Keratinocyte (primary cell): ENCODE results near the gene CSMD2. TPM values are rescaled to one million over a fixed set of nuclear protein-coding genes. Genes with fewer than 3 reads are reported as not detected.

Experiments used
- DNase-seq: peaks from one replicate; pipeline ENCODE4 v3.0.0-alpha.2; 2011; ENCODE audit warnings: low read depth, missing footprints, low spot score
- FAIRE-seq: peaks from 2 replicates; lab custom pipeline; 2011; peaks lifted over from hg19 to GRCh38; lab: Jason Lieb, UNC
- H2AFZ ChIP-seq: 2 replicates; pipeline ENCODE4 v1.6.0; 2012; ENCODE audit warnings: low read length, control low read depth, inconsistent platforms; ENCODE audit not compliant: control insufficient read depth
- H3K27ac ChIP-seq: 2 replicates; pipeline ENCODE4 v1.5.1; 2011; ENCODE audit warnings: low read length; ENCODE audit not compliant: control insufficient read depth, insufficient read depth
- H3K27me3 ChIP-seq: 3 replicates; pipeline ENCODE4 v1.6.0; 2011; ENCODE audit warnings: low read length; ENCODE audit not compliant: control insufficient read depth, insufficient read depth; ENCODE audit errors: extremely low read depth
- H3K36me3 ChIP-seq, 2 experiments: 2 replicates in 1 of 2; 3 replicates in 1 of 2; pipeline ENCODE4 v1.5.1; 2011; ENCODE audit warnings: low read length in 2 of 2, mild to moderate bottlenecking in 1 of 2; ENCODE audit not compliant: control insufficient read depth in 2 of 2, insufficient read depth in 2 of 2; ENCODE audit errors: extremely low read depth in 1 of 2
- H3K4me1 ChIP-seq: 3 replicates; pipeline ENCODE4 v1.5.1; 2011; ENCODE audit warnings: low read length; ENCODE audit not compliant: control insufficient read depth, insufficient read depth; ENCODE audit errors: extremely low read depth
- H3K4me2 ChIP-seq: 3 replicates; pipeline ENCODE4 v1.6.0; 2011; ENCODE audit warnings: low read depth, low read length; ENCODE audit not compliant: control insufficient read depth, insufficient read depth; ENCODE audit errors: extremely low read depth
- H3K4me3 ChIP-seq, 3 experiments: fragments of 200-600 bp in 1 of 3; sonication (generic) in 1 of 3; 2 replicates in 2 of 3; 3 replicates in 1 of 3; pipeline ENCODE4 v1.5.1; 2011 to 2016; ENCODE audit warnings: low read length in 3 of 3, mild to moderate bottlenecking in 3 of 3, control low read depth in 2 of 3, inconsistent platforms in 1 of 3, low read depth in 1 of 3, mixed read lengths in 1 of 3, mixed run types in 1 of 3, moderate library complexity in 1 of 3; ENCODE audit not compliant: control insufficient read depth in 2 of 3, insufficient read depth in 2 of 3; ENCODE audit errors: extremely low read depth in 1 of 3
- H3K79me2 ChIP-seq: 2 replicates; pipeline ENCODE4 v1.6.0; 2012; ENCODE audit warnings: low read length; ENCODE audit not compliant: control insufficient read depth, insufficient read depth
- H3K9ac ChIP-seq: 3 replicates; pipeline ENCODE4 v1.6.0; 2011; ENCODE audit warnings: low read length; ENCODE audit not compliant: control insufficient read depth, insufficient read depth; ENCODE audit errors: extremely low read depth
- H3K9me1 ChIP-seq: 3 replicates; pipeline ENCODE4 v1.6.0; 2011; ENCODE audit warnings: low read length; ENCODE audit not compliant: control insufficient read depth, insufficient read depth; ENCODE audit errors: extremely low read depth
- H3K9me3 ChIP-seq: 2 replicates; pipeline ENCODE4 v1.5.1; 2012; ENCODE audit warnings: low read depth, low read length; ENCODE audit not compliant: control insufficient read depth
- H4K20me1 ChIP-seq: 3 replicates; pipeline ENCODE4 v1.6.0; 2011; ENCODE audit warnings: low read length; ENCODE audit not compliant: control insufficient read depth, insufficient read depth; ENCODE audit errors: extremely low read depth
- EZH2 ChIP-seq: IDR thresholded peaks from one replicate; pipeline ENCODE4 v1.6.1; 2012; ENCODE audit warnings: inconsistent platforms, mild to moderate bottlenecking, low read length, moderate library complexity
- dilution Hi-C: fragments of 300-500 bp; cut with MboI; formaldehyde crosslinking; loops from one replicate; pipeline ENCODE4 v1.7.0; 2020; ENCODE audit warnings: low sequenced_read_pairs; ENCODE audit not compliant: extremely low pct_ligation_motif_present
- polyA plus RNA-seq, 5 experiments: library from polyadenylated mRNA; depleted of rRNA in 3 of 5; stranded (reverse) in 3 of 5; stranded (forward) in 1 of 5; unstranded in 1 of 5; fragments of >200 nt; gene quantifications; 1 replicate in 1 of 5; 2 replicates in 3 of 5; 3 replicates in 1 of 5; pipeline versions ENCODE4 v1.2.1 to v1.2.3, GENCODE V29; 2011 to 2012; ENCODE audit warnings: missing spikeins in 2 of 5, low read depth in 1 of 5, low replicate concordance in 1 of 5
- TF ChIP-seq, protein P1 (sequence below), 3 experiments: IDR thresholded peaks in 1 of 3; conservative IDR thresholded peaks in 1 of 3; optimal IDR thresholded peaks in 1 of 3; 2 replicates in 2 of 3; 3 replicates in 1 of 3; pipeline versions ENCODE3 to v1.5.1; 2011; ENCODE audit warnings: low read length in 3 of 3, mild to moderate bottlenecking in 3 of 3, moderate library complexity in 2 of 3, control low read depth in 1 of 3, inconsistent platforms in 1 of 3; ENCODE audit not compliant: insufficient read depth in 2 of 3; ENCODE audit errors: extremely low read depth in 1 of 3

Gene CSMD2
- polyA plus RNA-seq, 1 donor (not counting 4 experiments of a cell fraction or from before 2014, with no cell fraction given): 2.0 TPM

DNA sequence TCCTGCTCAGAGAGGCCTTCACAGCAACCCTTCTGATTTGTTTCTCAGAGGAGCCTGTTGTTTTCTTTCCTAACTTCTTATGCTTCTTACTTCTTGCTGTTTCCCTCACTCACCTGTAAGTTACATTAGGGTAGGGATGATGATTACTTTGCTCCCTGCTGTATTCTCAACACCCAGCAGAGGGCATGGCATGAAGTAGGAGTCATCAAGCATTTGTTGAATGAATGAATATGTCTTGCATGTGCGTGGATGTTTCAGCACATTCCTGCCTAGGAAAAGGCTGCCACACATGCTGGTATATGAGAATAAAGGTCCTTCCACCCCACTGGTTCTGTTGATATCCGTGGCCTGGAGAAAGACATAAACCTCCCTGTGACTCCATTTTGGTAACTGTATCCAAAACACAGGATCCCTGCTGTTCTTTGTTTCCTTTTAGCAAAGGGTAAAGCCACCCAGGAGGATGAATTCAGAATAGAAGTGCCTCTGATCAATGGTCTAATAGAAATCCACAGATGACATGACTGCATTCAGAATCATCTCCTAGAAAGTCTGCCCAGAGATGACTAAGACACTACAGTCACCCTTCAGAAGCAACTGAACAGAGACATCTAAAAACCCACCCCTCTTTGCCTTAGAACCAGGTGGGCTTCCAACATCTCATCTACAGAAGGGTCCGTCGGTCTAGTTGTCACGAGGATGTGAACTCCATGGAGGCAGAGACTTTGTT is 523.8 kb downstream of the CSMD2 start:
- DNase-seq: no peak
- Histone ChIP-seq H3K79me2 (no peaks in the 10 kb centered on the region), H3K9me1 (no peaks in the 10 kb centered on the region), H3K9me3 (no peaks in the 10 kb centered on the region), H3K36me3 (no peaks in the 10 kb centered on the region), H3K4me2 (no peak overlapping the region), H3K4me3 (no peak overlapping the region), H3K27ac (no peak overlapping the region), H3K9ac (no peak overlapping the region), H2AFZ (no peak overlapping the region), H3K4me1 (no peaks in the 10 kb centered on the region), H4K20me1 (no peaks in the 10 kb centered on the region), H3K27me3 (no peaks in the 10 kb centered on the region)
- dilution Hi-C loops: no loop called here
- TF ChIP-seq, protein P1, sequence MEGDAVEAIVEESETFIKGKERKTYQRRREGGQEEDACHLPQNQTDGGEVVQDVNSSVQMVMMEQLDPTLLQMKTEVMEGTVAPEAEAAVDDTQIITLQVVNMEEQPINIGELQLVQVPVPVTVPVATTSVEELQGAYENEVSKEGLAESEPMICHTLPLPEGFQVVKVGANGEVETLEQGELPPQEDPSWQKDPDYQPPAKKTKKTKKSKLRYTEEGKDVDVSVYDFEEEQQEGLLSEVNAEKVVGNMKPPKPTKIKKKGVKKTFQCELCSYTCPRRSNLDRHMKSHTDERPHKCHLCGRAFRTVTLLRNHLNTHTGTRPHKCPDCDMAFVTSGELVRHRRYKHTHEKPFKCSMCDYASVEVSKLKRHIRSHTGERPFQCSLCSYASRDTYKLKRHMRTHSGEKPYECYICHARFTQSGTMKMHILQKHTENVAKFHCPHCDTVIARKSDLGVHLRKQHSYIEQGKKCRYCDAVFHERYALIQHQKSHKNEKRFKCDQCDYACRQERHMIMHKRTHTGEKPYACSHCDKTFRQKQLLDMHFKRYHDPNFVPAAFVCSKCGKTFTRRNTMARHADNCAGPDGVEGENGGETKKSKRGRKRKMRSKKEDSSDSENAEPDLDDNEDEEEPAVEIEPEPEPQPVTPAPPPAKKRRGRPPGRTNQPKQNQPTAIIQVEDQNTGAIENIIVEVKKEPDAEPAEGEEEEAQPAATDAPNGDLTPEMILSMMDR (optimal IDR thresholded peaks at IDR 0.05 in 1 of 3, IDR thresholded peaks at IDR 0.05 in 1 of 3, conservative IDR thresholded peaks at IDR 0.05 in 1 of 3; ENCODE audit: extremely low read depth in 1 of 3, insufficient read depth in 2 of 3, low read length in 3 of 3): peak; percentile 66 to 67 (median 66)
- no peak for TF ChIP-seq EZH2
- FAIRE-seq: peak; percentile 68

DNA sequence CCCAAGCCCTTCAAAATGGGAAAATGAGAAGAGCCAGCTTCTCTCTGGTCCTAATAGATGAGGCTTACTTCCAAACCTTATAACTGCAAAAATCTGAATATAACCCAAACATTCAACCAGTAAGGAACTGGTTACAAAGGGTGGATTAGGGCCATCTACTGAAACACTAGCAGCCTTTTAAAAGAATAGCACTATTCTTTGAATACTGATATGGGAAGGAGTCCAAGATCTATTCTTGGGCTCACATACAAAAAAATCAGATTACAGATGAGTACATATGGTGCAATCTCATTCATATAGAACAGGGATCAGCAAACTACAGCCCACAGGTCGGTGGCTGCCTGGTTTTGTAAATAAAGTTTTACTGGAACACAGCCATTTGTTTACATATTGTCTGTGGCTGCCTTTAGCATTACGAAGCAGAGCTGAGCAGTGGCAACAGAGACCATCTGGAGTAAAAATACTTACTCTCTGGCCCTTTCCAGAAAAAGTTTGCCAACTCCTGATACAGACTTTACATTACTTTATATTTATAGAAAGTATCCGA is 524.8 kb downstream of the CSMD2 start:
- Histone ChIP-seq H3K9ac (no peak overlapping the region), H3K36me3 (no peaks in the 10 kb centered on the region), H4K20me1 (peaks cover 2% of the 10 kb centered on the region), H3K9me1 (no peaks in the 10 kb centered on the region), H3K27me3 (no peaks in the 10 kb centered on the region), H3K27ac (no peak overlapping the region), H3K79me2 (no peaks in the 10 kb centered on the region), H3K4me3 (no peak overlapping the region), H2AFZ (no peak overlapping the region), H3K9me3 (no peaks in the 10 kb centered on the region), H3K4me1 (no peaks in the 10 kb centered on the region), H3K4me2 (no peak overlapping the region)
- TF ChIP-seq, protein P1 (optimal IDR thresholded peaks at IDR 0.05 in 1 of 3, IDR thresholded peaks at IDR 0.05 in 1 of 3, conservative IDR thresholded peaks at IDR 0.05 in 1 of 3; ENCODE audit: extremely low read depth in 1 of 3, insufficient read depth in 2 of 3, low read length in 3 of 3): no peak
- TF ChIP-seq EZH2: no peak
- dilution Hi-C loops: no loop called here
- DNase-seq (no peak), FAIRE-seq (no peak)
